ENCODE data around the gene ZDHHC12. TPM values are rescaled to one million over a fixed set of nuclear protein-coding genes. Genes with fewer than 3 reads are reported as not detected.

Gene ZDHHC12
- total and polyA plus RNA-seq, 2 of the 8 experiments (the other 6 are each of a cell fraction or from before 2014, with no cell fraction given) = 35.0 to 93.8 TPM

DNA sequence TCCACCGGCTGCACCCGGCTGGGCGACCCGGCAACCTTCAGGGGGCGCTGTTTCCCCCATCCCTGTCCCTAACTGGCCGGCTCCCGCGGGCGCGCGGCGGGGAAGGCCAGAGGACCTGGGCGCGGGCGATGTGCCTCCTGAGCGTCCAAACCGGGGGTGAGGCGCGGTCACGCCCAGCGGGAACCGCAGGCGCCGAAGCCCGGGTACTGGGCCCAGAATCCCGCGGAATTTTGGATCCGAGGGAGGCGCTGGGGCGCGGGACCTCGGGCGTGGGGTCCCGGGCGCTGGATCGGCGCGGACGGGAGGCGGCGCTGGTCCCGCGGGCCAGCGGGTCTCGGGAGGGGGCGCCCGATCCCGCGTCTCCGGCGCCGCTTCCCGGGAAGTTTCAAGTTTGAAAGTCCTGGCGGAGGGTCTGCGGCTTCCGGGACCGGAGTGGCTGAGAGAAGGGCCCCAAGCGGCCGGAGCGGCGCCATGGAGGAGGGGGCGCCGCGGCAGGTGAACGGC is 21.4 kb downstream of the ZDHHC12 start, which contains the start of gene PKN3 (continued):
- TF ChIP-seq RFX5 (IDR thresholded peaks at IDR 0.05; ENCODE audit: borderline replicate concordance, low read depth, low read length) (no peak), BACH1 (IDR thresholded peaks at IDR 0.05; ENCODE audit: low read length) (peak; percentile 72), POLR2AphosphoS5 (IDR thresholded peaks at IDR 0.05; ENCODE audit: low read depth, low read length) (no peak), JUND (IDR thresholded peaks at IDR 0.05; ENCODE audit: low read length) (0 out of 2 replicates have a peak, but pooled peaks have one; percentile 28), FOSL1 (IDR thresholded peaks at IDR 0.05; ENCODE audit: insufficient read depth, low read depth, low read length) (no peak), POU5F1 (IDR thresholded peaks at IDR 0.05; ENCODE audit: low read depth, low read length) (no peak), KDM4A (IDR thresholded peaks at IDR 0.05; ENCODE audit: low read depth, low read length, severe bottlenecking) (no peak), EGR1 (IDR thresholded peaks at IDR 0.05; ENCODE audit: borderline replicate concordance, low read depth, low read length) (no peak), PHF8 (conservative IDR thresholded peaks at IDR 0.05; ENCODE audit: low read depth, low read length) (peak; percentile 63; the same call in 1 of the 2 replicates), YY1 (IDR thresholded peaks at IDR 0.05; ENCODE audit: low read depth, low read length) (no peak), CREB1 (IDR thresholded peaks at IDR 0.05) (no peak), HDAC6 (IDR thresholded peaks at IDR 0.05; ENCODE audit: low read depth, low read length) (no peak), SIRT6 (IDR thresholded peaks at IDR 0.05; ENCODE audit: low read length) (no peak), SP1 (IDR thresholded peaks at IDR 0.05; ENCODE audit: low read depth, low read length) (no peak), POLR2A (IDR thresholded peaks at IDR 0.05; ENCODE audit: control extremely low read depth in 1 of 2, low read depth in 2 of 2, low read length in 2 of 2) (no peak; a peak in 1 of 3 replicates), TCF12 (IDR thresholded peaks at IDR 0.05; ENCODE audit: low read depth, low read length) (no peak), RAD21 (IDR thresholded peaks at IDR 0.05 in 1 of 2, conservative IDR thresholded peaks at IDR 0.05 in 1 of 2; ENCODE audit: low read depth in 2 of 2, low read length in 2 of 2) (peak; percentile 34 to 46; a peak in 3 of 4 replicates), BRCA1 (IDR thresholded peaks at IDR 0.05; ENCODE audit: low read depth, low read length) (no peak), GTF2F1 (IDR thresholded peaks at IDR 0.05; ENCODE audit: borderline replicate concordance, low read depth, low read length) (no peak; the same call in 1 of the 2 replicates), TAF7 (optimal IDR thresholded peaks at IDR 0.05; ENCODE audit: borderline replicate concordance, low read depth, low read length) (no peak), BCL11A (IDR thresholded peaks at IDR 0.05; ENCODE audit: low read depth in 2 of 2, low read length in 2 of 2) (no peak), CHD2 (IDR thresholded peaks at IDR 0.05; ENCODE audit: low read length) (no peak), CEBPB (IDR thresholded peaks at IDR 0.05; ENCODE audit: low read depth, low read length) (no peak)
- TF ChIP-seq, protein P1, sequence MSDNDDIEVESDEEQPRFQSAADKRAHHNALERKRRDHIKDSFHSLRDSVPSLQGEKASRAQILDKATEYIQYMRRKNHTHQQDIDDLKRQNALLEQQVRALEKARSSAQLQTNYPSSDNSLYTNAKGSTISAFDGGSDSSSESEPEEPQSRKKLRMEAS (IDR thresholded peaks at IDR 0.05) = peak; percentile 49; the same call in 1 of the 2 replicates
- TF ChIP-seq, protein P2, sequence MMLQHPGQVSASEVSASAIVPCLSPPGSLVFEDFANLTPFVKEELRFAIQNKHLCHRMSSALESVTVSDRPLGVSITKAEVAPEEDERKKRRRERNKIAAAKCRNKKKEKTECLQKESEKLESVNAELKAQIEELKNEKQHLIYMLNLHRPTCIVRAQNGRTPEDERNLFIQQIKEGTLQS (IDR thresholded peaks at IDR 0.05; ENCODE audit: insufficient read depth, low read depth, low read length) = no peak

All from H1 (cell line).